ENCODE measurements around the gene PROSER2.

The PROSER2 gene

GRCh38 chr10:11804336-11804735, 18.8 kb upstream of the PROSER2 start:
- no peak for DNase-seq (ENCODE audit: low spot score)

- DNase-seq (ENCODE audit: low spot score), result no peak
Measured at GRCh38 chr10:11805792-11806191, 17.4 kb upstream of the PROSER2 start.

GRCh38 chr10:11806706-11807105, 16.4 kb upstream of the PROSER2 start:
- no peak for DNase-seq (ENCODE audit: low spot score)

- DNase-seq (ENCODE audit: low spot score), result no peak
Measured at GRCh38 chr10:11808808-11809207, 14.3 kb upstream of the PROSER2 start.

GRCh38 chr10:11810313-11810766, 12.8 kb upstream of the PROSER2 start:
- no peak for DNase-seq (ENCODE audit: low spot score)

- no peak for DNase-seq (ENCODE audit: low spot score)
Measured at GRCh38 chr10:11810973-11811372, 12.2 kb upstream of the PROSER2 start.

- DNase-seq (ENCODE audit: low spot score), result no peak
Measured at GRCh38 chr10:11813177-11813576, 10.0 kb upstream of the PROSER2 start.

GRCh38 chr10:11813855-11814567, 9.1 kb upstream of the PROSER2 start:
- DNase-seq (ENCODE audit: low spot score), result no peak

GRCh38 chr10:11819027-11819426, 4.1 kb upstream of the PROSER2 start:
- DNase-seq (ENCODE audit: low spot score), result no peak

GRCh38 chr10:11822026-11822756, 965 bp upstream of the PROSER2 start:
- DNase-seq (ENCODE audit: low spot score), result no peak

GRCh38 chr10:11822809-11823121, 391 bp upstream of the PROSER2 start:
- no peak for DNase-seq (ENCODE audit: low spot score)

- no peak for DNase-seq (ENCODE audit: low spot score)
Measured at GRCh38 chr10:11823989-11824346, 812 bp downstream of the PROSER2 start.

- DNase-seq (ENCODE audit: low spot score), result no peak
Measured at GRCh38 chr10:11824376-11824775, 1.2 kb downstream of the PROSER2 start.

- no peak for DNase-seq (ENCODE audit: low spot score)
Measured at GRCh38 chr10:11824825-11825224, 1.7 kb downstream of the PROSER2 start.

GRCh38 chr10:11825796-11826414, 2.7 kb downstream of the PROSER2 start:
- no peak for DNase-seq (ENCODE audit: low spot score)

- DNase-seq (ENCODE audit: low spot score), result no peak
Measured at GRCh38 chr10:11827006-11827405, 3.9 kb downstream of the PROSER2 start.

- no peak for DNase-seq (ENCODE audit: low spot score)
Measured at GRCh38 chr10:11827414-11827813, 4.3 kb downstream of the PROSER2 start.

- DNase-seq (ENCODE audit: low spot score), result no peak
Measured at GRCh38 chr10:11828682-11829284, 5.6 kb downstream of the PROSER2 start.

GRCh38 chr10:11830836-11831519, 7.8 kb downstream of the PROSER2 start:
- DNase-seq (ENCODE audit: low spot score), result no peak

GRCh38 chr10:11831520-11831951, 8.4 kb downstream of the PROSER2 start:
- no peak for DNase-seq (ENCODE audit: low spot score)

- DNase-seq (ENCODE audit: low spot score), result no peak
Measured at GRCh38 chr10:11832042-11832441, 8.9 kb downstream of the PROSER2 start.

GRCh38 chr10:11835061-11835460, 11.9 kb downstream of the PROSER2 start:
- no peak for DNase-seq (ENCODE audit: low spot score)

Data from NAMALWA (cell line).